Neutrophil (primary cell): ENCODE data around the gene MANBA.

Experiments used
- H3K27ac ChIP-seq: fragments of 200-600 bp; sonication (generic); 2 replicates; pipeline ENCODE4 v1.5.1; 2016; ENCODE audit warnings: mild to moderate bottlenecking, moderate library complexity
- H3K27me3 ChIP-seq: fragments of 200-600 bp; sonication (generic); 2 replicates; pipeline ENCODE4 v1.6.0; 2016; ENCODE audit warnings: mild to moderate bottlenecking
- H3K36me3 ChIP-seq: fragments of 200-600 bp; sonication (generic); 2 replicates; pipeline ENCODE4 v1.5.1; 2017
- H3K4me1 ChIP-seq, 2 experiments: fragments of 200-600 bp in 1 of 2; sonication (generic) in 1 of 2; 1 replicate in 1 of 2; 2 replicates in 1 of 2; pipeline versions ENCODE4 v1.5.1 to v1.6.1; 2013 to 2016; ENCODE audit warnings: low read depth in 1 of 2, low read length in 1 of 2, mild to moderate bottlenecking in 1 of 2, moderate library complexity in 1 of 2; ENCODE audit not compliant: control insufficient read depth in 1 of 2, insufficient read depth in 1 of 2
- H3K4me3 ChIP-seq, 2 experiments: fragments of 200-600 bp in 1 of 2; sonication (generic) in 1 of 2; 1 replicate in 1 of 2; 2 replicates in 1 of 2; pipeline ENCODE4 v1.5.1; 2013 to 2016; ENCODE audit warnings: low read depth in 1 of 2, low read length in 1 of 2, mild to moderate bottlenecking in 1 of 2, moderate library complexity in 1 of 2
- H3K9me3 ChIP-seq: fragments of 200-600 bp; sonication (generic); 2 replicates; pipeline ENCODE4 v1.5.1; 2016
- CTCF ChIP-seq: fragments of 200-600 bp; sonication (generic); IDR thresholded peaks from 2 replicates; pipeline ENCODE4 v1.5.1; 2016; ENCODE audit warnings: antibody characterized with exemption

Gene MANBA

GRCh38 chr4:102675141-102675540 is 85.6 kb downstream of the MANBA start:
- H3K4me3 ChIP-seq, result no peak overlapping the region
- H3K27me3 ChIP-seq, result no peaks in the 10 kb centered on the region
- H3K27ac ChIP-seq, result peak overlapping the region; percentile 4
- H3K9me3 ChIP-seq, result no peaks in the 10 kb centered on the region
- no peak for TF ChIP-seq CTCF
- peaks cover 79% of the 10 kb centered on the region for H3K36me3 ChIP-seq
- H3K4me1 ChIP-seq, result no peaks in the 10 kb centered on the region

GRCh38 chr4:102667001-102667400 is 93.8 kb downstream of the MANBA start:
- H3K4me3 ChIP-seq, result no peak overlapping the region
- peaks cover 0 to 10% of the 10 kb centered on the region in 2 experiments for H3K4me1 ChIP-seq
- no peak overlapping the region for H3K27ac ChIP-seq
- H3K9me3 ChIP-seq, result no peaks in the 10 kb centered on the region
- H3K27me3 ChIP-seq, result no peaks in the 10 kb centered on the region
- no peak for TF ChIP-seq CTCF
- H3K36me3 ChIP-seq, result peaks cover 85% of the 10 kb centered on the region

DNA sequence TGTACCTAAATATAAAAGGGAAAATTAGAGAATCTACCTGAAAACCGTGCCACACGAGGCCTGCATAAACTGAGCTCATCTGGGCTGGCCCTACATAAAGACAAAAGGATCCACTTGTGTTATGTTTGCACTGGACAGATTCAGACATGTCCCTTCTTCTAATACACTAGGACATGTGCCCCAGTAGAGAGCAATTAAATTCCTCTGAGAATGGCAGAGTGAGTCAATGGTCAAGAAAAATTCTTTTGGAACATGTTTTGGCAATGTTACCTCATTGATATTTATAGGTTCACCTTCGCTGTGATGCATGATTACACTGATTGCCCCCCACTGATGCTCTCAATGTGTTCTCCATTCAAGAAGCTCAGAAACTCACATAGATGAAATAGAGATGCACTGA is 95.2 kb downstream of the MANBA start:
- H3K36me3 ChIP-seq, result peaks cover 81% of the 10 kb centered on the region
- no peak for TF ChIP-seq CTCF

GRCh38 chr4:102663073-102663472 is 97.7 kb downstream of the MANBA start:
- no peak for TF ChIP-seq CTCF
- Histone ChIP-seq H3K27ac (no peak overlapping the region), H3K4me1 (peaks cover 21 to 29% of the 10 kb centered on the region in 2 experiments), H3K36me3 (peaks cover 57% of the 10 kb centered on the region), H3K9me3 (no peaks in the 10 kb centered on the region), H3K27me3 (no peaks in the 10 kb centered on the region), H3K4me3 (no peak overlapping the region)

More for the DNA sequence above, 95.2 kb downstream of the MANBA start:
- Histone ChIP-seq H3K27ac (no peak overlapping the region), H3K4me3 (no peak overlapping the region), H3K27me3 (no peaks in the 10 kb centered on the region), H3K4me1 (peaks cover 0 to 10% of the 10 kb centered on the region in 2 experiments), H3K9me3 (no peaks in the 10 kb centered on the region)

DNA sequence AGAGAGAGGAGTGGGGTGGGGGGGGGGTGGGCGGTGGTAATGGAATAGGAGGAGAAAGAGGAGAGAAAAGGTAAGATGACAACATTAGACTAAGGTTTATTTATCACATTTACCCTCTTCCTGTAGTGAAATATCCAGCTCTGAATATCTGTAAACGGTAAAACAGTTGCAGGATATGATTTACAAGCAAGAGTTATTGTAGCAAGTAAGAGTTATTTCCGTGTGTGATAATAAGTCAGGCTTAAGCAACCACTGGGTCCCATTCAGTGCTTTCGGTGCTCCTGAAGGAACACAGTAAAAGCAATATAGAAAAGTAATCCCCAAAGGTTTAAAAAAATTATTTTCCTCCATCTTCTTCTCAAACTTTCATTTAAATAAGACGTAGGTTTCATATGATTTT is 103.6 kb downstream of the MANBA start:
- no peaks in the 10 kb centered on the region for H3K9me3 ChIP-seq
- no peak overlapping the region for H3K27ac ChIP-seq
- H3K4me1 ChIP-seq, result peaks cover 31 to 32% of the 10 kb centered on the region in 2 experiments
- H3K36me3 ChIP-seq, result peaks cover 42% of the 10 kb centered on the region
- no peak overlapping the region for H3K4me3 ChIP-seq
- TF ChIP-seq CTCF, result no peak
- no peaks in the 10 kb centered on the region for H3K27me3 ChIP-seq

GRCh38 chr4:102647117-102647516 is 113.7 kb downstream of the MANBA start:
- H3K9me3 ChIP-seq, result no peaks in the 10 kb centered on the region
- no peaks in the 10 kb centered on the region for H3K4me1 ChIP-seq
- H3K36me3 ChIP-seq, result peaks cover 67% of the 10 kb centered on the region
- no peaks in the 10 kb centered on the region for H3K27me3 ChIP-seq
- no peak overlapping the region for H3K27ac ChIP-seq
- no peak for TF ChIP-seq CTCF
- H3K4me3 ChIP-seq, result no peak overlapping the region
